Measurements from ENCODE around the gene MOGAT1. TPM values are rescaled to one million over a fixed set of nuclear protein-coding genes. Genes with fewer than 3 reads are reported as not detected.
"Not testable (repeated sequence)": the region's sequence is repeated elsewhere in the genome, so short reads cannot be mapped to it uniquely, and the experiment has no call there.

MOGAT1 gene
- total RNA-seq, 1 donor from 2014 or later = 0.74 TPM

DNA sequence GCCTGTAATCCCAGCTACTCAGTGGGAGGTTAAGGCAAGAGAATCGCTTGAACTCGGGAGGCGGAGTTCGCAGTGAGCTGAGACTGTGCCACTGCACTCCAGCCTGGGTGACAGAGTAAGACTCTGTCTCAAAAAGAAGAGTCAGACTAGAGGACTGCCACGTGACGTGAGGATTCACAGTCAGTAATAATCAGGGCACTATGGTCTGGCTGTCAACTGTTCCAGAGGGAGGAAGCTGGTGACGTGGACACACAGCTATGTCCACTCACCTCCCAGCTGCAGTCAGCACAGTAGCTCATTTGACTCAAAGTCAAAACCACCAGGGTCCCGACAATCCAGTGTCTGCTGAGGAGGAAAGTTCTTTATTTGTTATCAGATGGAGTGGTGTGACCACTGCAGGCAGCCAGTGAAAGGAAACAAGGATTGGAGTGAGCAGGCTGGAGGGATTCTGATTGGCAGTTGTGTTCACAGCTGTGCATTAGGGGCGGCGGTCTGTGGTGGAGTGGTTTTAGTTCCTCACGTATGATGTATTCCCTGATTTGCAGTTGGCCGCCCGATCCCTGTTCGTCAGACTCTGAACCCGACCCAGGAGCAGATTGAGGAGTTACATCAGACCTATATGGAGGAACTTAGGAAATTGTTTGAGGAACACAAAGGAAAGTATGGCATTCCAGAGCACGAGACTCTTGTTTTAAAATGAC lies 37.9 kb downstream of the MOGAT1 start:
- no peak for DNase-seq (ENCODE audit: low spot score)

DNA sequence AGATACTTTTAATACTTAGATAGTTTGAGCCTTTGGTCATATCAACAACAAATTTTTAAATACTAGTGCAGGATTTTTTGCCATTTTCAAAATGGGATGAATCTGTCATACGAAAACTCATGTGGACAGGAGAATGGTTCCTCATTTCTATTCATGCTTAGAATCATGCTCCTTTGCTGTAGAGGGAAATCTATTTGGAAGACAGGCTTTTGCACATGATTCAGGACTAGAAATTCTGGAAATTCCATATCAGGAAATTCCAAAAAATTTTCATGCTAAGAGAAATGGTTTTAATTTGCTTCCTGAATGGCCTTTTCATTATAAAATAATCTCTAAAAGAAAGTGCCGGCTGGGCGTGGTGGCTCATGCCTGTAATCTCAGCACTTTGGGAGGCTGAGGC lies 39.3 kb downstream of the MOGAT1 start:
- DNase-seq (ENCODE audit: low spot score) = no peak

DNA sequence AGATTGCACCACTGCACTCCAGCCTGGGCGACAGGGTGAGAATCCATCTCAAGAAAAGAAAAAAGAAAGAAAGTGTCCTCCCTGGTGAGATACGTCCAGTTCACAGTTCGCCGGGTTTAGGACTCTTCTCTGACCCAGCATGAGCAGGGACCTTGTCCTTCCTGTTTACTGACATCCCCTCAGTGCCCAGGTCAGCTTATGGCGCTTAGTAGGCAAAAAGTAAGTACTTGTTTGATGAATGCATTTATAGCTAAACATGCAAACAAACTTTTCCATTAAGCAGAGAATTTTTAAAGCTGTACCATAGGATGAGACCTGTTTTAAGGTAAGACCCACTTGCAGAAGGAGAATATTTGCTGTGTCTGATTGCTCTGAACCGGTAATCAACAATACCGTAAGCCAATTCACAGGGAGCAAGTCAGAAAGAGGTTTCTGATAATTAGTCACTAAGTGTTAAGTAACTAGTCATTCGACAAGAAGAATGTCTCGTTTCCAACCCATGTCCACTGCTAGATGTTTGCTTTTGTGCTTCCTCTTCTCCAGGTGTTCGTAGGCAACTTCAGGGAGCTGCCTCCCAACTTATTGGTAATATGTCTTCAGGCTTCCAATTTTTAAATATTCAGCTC lies 40.0 kb downstream of the MOGAT1 start:
- DNase-seq (ENCODE audit: low spot score) = no peak

DNA sequence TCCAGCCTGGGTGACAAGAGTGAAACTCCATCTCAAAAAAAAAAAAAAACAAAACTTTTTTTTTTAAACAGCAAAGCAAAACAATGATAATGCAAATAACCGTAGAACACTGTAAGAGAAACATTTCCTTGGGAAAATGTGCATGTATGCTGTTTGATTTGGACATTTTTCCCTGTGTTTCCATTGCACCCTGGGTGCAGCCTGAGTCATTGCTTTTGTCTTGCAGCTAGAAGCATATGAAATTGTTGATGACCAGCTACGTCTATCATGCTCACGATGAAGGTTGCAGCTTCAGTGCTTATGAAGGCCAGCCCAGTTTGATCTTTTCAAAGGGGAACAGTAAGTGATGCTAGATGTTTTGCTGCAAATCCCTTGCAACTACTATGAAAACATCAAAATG lies 41.5 kb downstream of the MOGAT1 start:
- DNase-seq (ENCODE audit: low spot score) = no peak

DNA sequence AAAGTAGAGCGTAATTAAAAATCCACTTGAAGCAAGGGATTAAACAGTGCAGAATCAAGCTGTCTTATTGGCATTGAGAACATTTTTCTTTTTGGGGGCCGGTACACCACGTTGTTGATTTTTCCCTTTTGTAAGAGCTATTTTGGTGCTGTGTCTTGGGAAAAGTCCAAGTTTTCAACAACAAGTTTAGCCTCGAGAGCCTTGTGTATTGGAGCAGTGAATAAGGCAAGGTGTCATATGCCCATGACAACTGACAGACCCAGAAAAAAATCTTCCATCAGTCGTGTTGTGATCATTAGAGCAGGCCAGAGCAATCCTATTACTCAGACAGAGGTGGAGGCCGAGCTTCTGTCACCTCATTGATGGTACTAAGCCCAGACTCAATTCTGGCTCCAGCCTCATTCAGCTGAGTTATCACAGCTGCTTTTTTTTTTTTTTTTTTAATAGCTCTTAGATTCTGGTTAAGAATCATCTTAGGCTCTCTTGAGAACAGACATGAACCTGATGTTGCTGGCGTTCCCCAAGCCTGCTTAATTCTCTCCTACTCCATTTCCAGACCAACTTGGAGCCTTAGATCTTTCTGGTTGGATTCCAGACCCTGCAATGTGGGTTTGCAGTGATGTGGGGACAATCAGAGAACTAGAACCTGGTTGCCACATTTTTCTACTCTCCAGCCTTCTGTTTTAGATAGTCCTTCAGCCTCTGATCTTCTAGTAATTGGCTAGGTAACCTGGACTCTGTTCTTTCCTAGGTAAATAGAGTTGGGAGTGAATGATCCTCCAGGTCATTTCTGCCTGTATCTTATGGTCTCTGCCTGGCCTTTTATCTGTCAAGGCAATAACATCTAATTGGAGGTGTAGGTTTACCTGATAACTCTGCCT lies 43.1 kb downstream of the MOGAT1 start:
- DNase-seq (ENCODE audit: low spot score) = no peak

DNA sequence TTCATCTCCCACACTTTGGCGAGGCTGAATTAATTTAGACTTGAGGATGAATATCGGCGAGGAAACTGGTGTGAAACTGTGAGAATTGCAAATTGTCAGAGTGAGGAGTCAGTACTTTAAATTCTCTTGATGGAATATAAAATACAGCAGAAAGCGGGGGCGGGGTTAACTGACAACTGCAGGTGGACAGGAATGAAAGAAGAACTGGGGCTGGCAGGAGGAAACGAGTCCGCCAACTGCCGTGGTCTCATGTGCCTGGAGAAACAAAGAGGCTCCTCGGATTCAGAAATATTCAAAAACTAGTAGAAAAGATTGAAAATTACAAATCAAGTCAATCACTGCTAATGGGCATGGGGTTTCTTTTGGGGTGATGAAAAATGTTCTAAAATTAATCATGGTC lies 44.3 kb downstream of the MOGAT1 start:
- no peak for DNase-seq (ENCODE audit: low spot score)

DNA sequence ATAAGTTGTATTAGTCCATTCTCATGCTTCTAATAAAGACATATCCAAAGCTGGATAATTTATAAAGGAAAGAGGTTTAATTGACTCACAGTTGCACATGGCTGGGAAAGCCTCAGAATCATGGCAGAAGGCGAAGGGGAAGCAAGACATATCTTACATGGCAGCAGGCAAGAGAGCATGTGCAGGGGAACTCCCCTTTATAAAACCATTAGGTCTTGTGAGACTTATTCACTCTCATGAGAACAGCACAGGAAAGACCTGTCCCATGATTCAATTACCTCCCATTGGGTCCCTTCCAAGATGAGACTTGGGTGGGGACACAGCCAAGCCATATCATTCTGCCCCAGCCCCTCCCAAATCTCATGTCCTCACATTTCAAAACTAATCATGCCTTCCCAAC lies 48.3 kb downstream of the MOGAT1 start:
- DNase-seq (ENCODE audit: low spot score) = not testable (repeated sequence)

DNA sequence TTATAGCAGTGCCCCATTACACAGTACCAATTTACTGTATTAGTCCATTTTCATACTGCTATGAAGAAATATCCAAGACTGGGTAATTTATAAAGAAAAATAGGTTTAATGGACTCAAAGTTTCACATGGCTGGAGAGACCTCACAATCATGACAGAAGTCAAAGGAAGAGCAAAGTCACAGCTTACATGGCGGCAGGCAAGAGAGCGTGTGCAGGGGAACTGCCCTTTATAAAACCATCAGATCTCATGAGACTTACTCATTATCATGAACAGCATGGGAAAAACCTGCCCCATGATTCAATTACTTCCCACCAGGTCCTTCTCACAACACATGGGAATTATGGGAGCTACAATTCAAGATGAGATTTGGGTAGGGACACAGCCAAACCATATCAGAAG lies 50.1 kb downstream of the MOGAT1 start:
- DNase-seq (ENCODE audit: low spot score) = not testable (repeated sequence)

DNA sequence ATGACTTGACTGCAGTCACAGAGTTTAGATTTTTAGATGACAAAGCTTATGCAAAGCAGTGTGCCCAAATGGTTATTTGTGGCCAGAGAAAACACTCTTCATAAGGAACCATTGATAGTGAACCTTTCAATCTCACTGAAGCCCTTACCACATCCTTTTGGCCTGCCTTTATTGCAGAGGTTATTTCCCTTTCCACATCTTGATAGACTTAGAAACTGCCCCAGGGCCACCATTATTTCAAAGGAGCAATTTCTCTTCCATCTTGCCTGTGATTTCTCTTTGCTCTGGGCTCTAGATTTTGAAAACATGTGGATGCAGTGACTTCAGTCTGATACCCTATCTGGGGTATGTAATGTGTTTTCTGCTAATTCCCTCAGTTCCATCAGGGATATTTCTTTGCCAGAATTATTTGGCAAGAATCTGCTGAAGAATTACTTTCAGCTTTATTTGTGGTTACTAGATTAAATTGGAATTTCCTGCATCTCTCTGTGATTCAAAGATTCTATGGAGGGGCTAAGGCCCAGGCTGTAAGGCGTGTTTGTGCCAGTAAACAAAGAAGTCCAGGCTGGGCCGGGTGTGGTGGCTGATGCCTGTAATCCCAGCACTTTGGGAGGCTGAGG lies 51.0 kb downstream of the MOGAT1 start:
- no peak for DNase-seq (ENCODE audit: low spot score)

DNA sequence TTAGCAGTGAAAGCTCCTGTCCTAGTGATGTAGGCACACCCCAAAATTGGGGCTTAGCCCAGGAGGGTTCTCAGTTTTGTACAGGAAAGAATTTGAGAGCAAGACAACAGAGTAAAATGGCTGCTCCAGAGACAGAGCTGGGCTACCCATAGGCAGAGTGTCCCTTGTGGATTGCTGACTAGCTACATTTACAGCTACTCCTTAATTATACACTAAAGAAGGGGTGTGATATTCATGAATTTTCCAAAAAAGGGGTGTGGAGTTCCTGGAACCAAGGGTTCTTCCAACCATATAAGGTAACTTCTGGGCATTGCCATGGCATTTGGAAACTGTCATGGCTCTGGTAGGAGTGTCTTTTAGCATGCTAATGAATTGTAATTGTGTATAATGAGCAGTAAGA lies 52.8 kb downstream of the MOGAT1 start:
- DNase-seq (ENCODE audit: low spot score) = no peak

DNA sequence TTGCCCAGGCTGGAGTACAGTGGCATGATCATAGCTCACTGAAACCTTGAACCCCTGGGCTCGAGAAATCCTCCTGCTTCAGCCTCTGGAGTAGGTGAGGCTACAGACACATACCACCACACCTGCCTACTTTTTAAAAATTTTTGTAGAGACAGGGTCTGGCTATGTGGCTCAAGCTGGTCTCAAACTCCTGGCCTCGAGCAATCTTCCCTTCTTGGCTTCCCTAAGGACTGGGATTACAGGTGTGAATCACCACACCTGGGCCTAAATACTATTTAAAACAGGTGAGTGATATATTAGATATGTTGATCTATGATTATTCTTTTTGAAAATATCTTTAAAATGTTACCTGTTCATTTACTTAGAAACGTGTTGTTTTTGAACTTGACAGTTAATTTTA lies 57.2 kb downstream of the MOGAT1 start:
- DNase-seq (ENCODE audit: low spot score) = no peak

DNA sequence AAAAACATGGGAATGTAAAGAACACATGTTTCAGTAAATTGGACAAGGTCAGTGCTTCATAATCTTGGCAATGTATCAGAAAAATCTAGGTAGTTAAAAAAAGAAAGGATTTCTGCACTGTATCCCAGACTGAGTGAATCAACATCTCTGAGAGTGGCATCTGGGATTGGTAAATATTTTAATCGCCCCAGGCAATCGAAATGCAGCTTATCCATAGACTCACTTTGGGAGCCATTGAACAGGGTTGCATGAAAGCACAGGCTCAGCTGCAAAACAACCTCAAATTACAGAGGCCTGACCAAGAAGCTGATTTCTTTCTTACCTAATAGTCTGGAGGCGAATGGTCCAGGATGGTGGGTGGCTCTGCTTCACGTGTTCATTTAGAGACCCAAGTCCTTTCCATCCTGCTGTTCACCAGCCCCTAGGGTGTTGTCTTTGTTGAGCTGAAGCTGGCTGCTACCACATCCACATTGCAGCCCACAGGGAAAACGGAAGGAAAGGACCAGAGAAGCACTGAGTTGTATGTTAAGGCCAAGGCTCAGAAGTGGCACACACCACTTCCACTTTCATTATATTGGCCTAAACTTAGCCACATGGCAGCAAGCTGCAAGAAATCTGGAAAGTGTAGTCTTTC lies 59.0 kb downstream of the MOGAT1 start:
- no peak for DNase-seq (ENCODE audit: low spot score)

DNA sequence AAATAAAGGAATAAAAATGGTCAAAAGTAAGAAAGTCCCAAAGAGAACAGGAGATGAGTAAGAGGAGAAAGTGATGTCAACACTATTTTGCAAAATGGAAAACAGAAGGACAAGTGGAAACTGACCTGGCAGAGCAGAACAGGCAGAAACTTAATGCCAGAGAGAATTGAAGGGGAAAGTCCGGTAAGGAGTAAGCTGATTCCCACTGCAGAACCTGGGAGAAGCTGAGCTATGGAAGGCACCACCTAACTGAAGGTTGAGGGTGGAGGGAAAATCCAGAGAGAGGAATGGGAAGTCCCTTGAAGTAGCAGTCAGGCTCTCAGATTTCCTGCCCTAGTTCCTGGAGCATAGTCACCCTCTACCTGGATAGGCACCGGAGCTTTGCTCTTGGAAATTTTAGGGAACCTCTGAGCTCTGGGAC lies 59.8 kb downstream of the MOGAT1 start:
- no peak for DNase-seq (ENCODE audit: low spot score)

DNA sequence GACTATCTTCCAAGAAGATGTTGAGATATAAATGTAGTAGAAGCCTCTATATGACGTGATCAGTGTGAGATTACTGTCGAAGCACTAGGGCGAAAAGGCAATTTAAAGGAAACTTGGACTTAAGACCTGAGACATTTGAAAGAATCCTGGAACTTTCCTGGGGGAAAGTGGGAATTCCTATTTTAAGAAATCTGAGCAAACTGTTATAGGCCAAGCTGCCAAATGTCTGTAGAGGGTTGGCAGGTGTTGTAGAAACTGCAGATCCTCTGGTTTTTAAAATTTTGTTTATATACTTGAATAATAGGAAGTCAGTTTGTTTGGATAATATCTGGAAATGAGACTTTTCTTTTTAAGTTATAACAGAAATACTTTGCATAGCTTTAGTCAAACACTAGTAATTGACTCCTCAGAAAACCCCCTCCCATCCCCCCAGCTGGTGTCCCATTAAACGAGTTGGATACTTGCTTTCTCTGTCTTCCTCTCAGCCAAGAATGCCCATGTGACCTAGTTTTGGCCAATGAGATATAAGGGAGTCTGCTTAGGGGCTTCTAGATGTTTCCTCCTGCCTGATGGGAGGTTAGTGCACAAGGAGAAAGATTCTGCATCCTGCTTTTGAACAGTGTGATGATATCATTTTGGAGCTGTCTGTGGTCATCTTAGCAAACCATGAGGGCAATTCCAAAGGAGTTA lies 61.2 kb downstream of the MOGAT1 start:
- DNase-seq (ENCODE audit: low spot score) = no peak

DNA sequence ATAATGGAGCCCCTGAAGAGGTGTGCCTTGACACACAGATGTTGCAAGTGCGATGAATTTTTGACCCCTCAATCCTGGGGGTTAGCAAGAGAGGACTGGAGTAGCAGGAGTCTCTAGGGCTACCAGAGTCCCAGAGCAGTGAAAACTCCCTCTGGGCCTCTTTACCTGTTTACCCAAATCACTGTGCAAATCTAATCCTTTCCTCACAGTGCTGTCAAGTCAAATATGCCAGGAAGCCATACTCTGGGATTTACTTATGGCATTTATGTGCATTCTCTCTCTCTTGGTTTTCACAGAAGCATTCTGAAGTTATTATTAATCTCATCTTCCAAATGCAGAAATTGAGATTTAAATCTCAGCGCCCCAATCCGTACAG lies 62.0 kb downstream of the MOGAT1 start:
- no peak for DNase-seq (ENCODE audit: low spot score)

DNA sequence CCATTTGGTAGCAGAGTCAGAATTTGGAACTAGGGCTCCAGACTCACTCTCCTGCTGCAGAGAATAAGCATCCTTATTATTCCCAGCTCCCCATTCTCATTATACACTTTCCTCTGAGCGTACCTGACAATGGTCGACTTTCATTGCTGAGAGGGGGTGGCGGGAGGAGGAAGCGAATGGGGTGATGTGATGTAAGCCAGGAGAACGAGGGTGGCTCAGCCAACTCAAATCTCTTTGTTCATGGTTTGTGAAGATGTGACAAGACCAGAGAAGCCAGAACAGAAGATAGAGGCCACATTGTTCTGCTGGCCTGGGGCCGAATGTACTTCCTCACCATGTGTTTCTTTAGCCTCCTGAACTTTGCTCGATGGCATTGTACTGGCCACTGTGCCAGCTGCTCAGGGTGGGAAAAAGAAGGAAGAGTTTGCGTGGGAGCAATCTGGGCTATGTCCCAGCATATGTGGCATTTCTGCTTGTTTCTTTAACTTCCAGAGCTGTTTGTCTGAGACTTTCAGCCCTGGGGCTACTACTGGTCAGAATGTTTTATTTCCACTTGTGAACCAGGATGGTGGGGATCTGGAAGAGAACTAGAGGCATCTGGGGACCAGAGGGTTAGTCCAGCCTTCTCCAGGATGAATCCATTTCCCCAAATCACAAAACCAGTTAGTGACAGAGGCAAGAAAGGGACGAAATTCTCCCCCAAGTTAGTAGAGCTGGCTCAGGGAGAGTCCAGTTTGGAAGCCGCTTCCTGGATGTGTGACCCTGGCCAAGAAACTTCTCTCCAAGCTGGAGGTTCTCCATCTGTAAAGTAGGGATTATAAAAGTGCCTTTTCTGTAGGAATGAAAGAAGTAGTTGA lies 62.6 kb downstream of the MOGAT1 start:
- no peak for DNase-seq (ENCODE audit: low spot score)

DNA sequence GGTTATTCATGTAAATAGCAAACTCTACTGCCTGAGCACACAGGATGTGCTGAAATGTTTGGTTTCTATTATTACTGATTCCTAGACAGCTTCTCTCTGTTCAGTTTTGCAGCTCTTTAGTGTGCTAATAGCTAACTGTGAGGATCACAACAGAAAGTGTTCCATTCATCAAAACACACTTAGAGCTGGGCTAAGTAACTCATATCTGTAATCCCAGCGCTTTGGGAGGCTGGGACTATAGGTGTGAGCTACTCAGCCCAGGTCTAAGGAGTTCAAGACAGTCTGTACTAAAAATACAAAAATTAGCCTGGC lies 63.2 kb downstream of the MOGAT1 start:
- no peak for DNase-seq (ENCODE audit: low spot score)

DNA sequence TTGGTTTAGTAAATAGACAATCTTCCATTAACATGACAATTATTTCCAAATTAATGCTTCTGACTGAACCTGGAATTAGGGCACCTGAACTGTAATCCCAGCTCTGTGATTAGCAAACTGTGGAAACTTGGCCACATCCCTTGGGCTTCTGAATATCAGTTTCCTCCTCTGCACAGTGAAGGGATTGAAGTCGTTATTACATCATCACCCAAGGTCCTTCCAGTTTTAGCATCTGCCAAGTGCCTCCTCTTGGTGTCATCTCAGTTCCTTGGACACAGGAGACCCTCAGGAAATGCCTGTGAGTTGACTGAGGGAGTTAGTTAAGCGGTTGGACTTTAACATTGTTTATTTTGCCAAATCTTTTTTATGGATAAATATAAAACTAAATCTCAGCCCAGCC lies 64.8 kb downstream of the MOGAT1 start:
- DNase-seq (ENCODE audit: low spot score) = no peak

DNA sequence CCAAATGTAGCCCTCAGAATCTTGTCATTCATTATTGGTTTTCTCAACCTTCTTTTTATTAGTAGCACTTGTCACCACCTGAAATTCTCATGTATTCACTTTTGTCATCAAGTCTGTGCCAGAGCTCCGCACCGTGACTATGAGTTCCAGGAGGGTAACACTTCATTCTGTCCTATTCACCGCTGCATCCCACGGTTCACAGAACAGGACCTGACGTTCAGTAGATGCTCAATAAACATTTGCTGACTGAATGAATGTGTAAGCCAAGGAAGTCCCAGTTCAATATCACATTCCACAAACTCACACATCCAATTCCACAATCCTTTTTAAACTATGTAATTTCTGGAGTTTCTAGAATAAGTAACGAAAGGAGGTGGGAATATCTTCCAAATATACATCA lies 65.5 kb downstream of the MOGAT1 start:
- DNase-seq (ENCODE audit: low spot score) = no peak

DNA sequence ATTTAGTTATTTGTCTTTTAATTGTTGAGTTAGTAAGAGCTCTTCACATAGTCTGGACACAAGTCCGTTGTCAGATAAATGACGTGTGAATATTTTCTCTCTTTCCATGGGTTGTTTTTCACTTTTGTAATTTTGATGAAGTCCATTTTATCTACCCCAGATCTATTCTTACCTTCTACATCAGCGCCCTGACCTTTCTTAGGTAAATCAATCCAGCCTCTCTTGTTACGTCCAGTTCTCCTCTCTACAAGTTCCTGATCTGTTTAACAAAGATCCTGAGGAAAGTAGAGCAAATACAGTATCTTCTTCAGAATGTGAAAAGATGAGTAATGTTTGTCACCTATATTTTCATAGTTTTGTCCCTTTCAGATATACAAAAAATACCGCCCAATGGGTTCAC lies 66.9 kb downstream of the MOGAT1 start:
- no peak for DNase-seq (ENCODE audit: low spot score)

Measured in mesenteric fat pad (tissue), 1 donor.